ENCODE measurements around the gene MYLK.

- TF ChIP-seq CTCF (optimal IDR thresholded peaks at IDR 0.05 in 1 of 3, IDR thresholded peaks at IDR 0.05 in 1 of 3, conservative IDR thresholded peaks at IDR 0.05 in 1 of 3; ENCODE audit: extremely low read depth in 1 of 3, insufficient read depth in 2 of 3, low read length in 3 of 3) (no peak), EZH2 (IDR thresholded peaks at IDR 0.05; ENCODE audit: low read length) (no peak)
Observed at GRCh38 chr3:123871946-123872345, 12.2 kb downstream of the MYLK start.

All from keratinocyte (primary cell).